Common myeloid progenitor, CD34-positive (primary cell): ENCODE measurements around the gene TNRC6B.

Source experiments
- CTCF ChIA-PET: fragments of 350-600 bp; sonication (Branson Sonifier 250); formaldehyde crosslinking; loops from one replicate; lab custom pipeline; 2021; ENCODE audit warnings: antibody characterized with exemption; lab: Charles Lee
- POLR2A ChIA-PET: fragments of 350-600 bp; sonication (Branson Sonifier 250); formaldehyde crosslinking; loops from one replicate; lab custom pipeline; 2021; ENCODE audit warnings: antibody characterized with exemption; lab: Charles Lee
- DNase-seq, 3 donors: peaks; one replicate each; pipeline versions ENCODE4 v3.0.0 to v3.0.0-alpha.2; 2013
- H3K27ac ChIP-seq, 2 experiments: 1 replicate in 1 of 2; 2 replicates in 1 of 2; pipeline ENCODE4 v1.7.0; 2013; ENCODE audit warnings: inconsistent platforms in 2 of 2, low read length in 2 of 2, mild to moderate bottlenecking in 2 of 2, low read depth in 1 of 2, moderate library complexity in 1 of 2; ENCODE audit not compliant: severe bottlenecking in 2 of 2, insufficient read depth in 1 of 2, poor library complexity in 1 of 2
- H3K27me3 ChIP-seq, 5 experiments: replicated peaks in 2 of 5; 1 replicate in 3 of 5; 2 replicates in 2 of 5; pipeline versions ENCODE4 v1.6.1 to v1.7.0; 2013; ENCODE audit warnings: low read length in 4 of 5, mild to moderate bottlenecking in 2 of 5, moderate library complexity in 2 of 5, inconsistent platforms in 1 of 5; ENCODE audit not compliant: insufficient read depth in 5 of 5, control insufficient read depth in 4 of 5
- H3K36me3 ChIP-seq, 4 experiments: 1 replicate in 2 of 4; 2 replicates in 2 of 4; pipeline versions ENCODE4 v1.6.1 to v1.7.0; 2013; ENCODE audit warnings: low read length in 3 of 4, control low read depth in 1 of 4, mild to moderate bottlenecking in 1 of 4; ENCODE audit not compliant: control insufficient read depth in 4 of 4, insufficient read depth in 4 of 4
- H3K4me1 ChIP-seq, 4 experiments: 1 replicate in 3 of 4; 2 replicates in 1 of 4; pipeline versions ENCODE4 v1.6.1 to v1.7.1; 2013; ENCODE audit warnings: low read length in 3 of 4, mild to moderate bottlenecking in 3 of 4, control low read depth in 1 of 4, inconsistent platforms in 1 of 4, moderate library complexity in 1 of 4; ENCODE audit not compliant: control insufficient read depth in 4 of 4, insufficient read depth in 4 of 4; ENCODE audit errors: control extremely low read depth in 1 of 4
- H3K4me3 ChIP-seq, 7 experiments: 1 replicate in 4 of 7; 2 replicates in 3 of 7; pipeline versions ENCODE4 v1.5.1 to v1.7.0; 2013; ENCODE audit warnings: mild to moderate bottlenecking in 7 of 7, low read length in 6 of 7, moderate library complexity in 6 of 7, inconsistent platforms in 2 of 7, low read depth in 2 of 7, control low read depth in 1 of 7; ENCODE audit not compliant: insufficient read depth in 4 of 7, control insufficient read depth in 1 of 7; ENCODE audit errors: extremely low read depth in 1 of 7
- H3K9me3 ChIP-seq, 5 experiments: 1 replicate in 4 of 5; 2 replicates in 1 of 5; pipeline versions ENCODE4 v1.6.1 to v1.7.1; 2013; ENCODE audit warnings: low read length in 4 of 5, mild to moderate bottlenecking in 2 of 5, inconsistent platforms in 1 of 5, low read depth in 1 of 5, moderate library complexity in 1 of 5; ENCODE audit not compliant: control insufficient read depth in 4 of 5, insufficient read depth in 2 of 5; ENCODE audit errors: control extremely low read depth in 1 of 5
- WGBS: methylation state at CpG from one replicate; pipeline ENCODE4 v1.1.5; 2013; ENCODE audit not compliant: insufficient coverage; 5-methylcytosine and 5-hydroxymethylcytosine counted together

The TNRC6B gene

GRCh38 chr22:40330615-40331014, 152.9 kb downstream of the TNRC6B start:
- POLR2A ChIA-PET: no interaction called here
- WGBS: 80% methylated on average over 9 of the region's 10 CpGs
- H3K4me3 ChIP-seq: no peak overlapping the region
- H3K4me1 ChIP-seq: peaks cover 14 to 65% (median 34%) of the 10 kb centered on the region in 4 experiments
- H3K27ac ChIP-seq: no peak overlapping the region
- CTCF ChIA-PET: interaction anchor here (0.6 to 5.9 kb wide), 3 partner anchors 9 to 16 kb away, joined by 3 to 50 read pairs (median 6); partner anchors contain the start of gene ADSL
- H3K27me3 ChIP-seq: no peaks in the 10 kb centered on the region
- H3K36me3 ChIP-seq: peaks cover 2 to 16% (median 4%) of the 10 kb centered on the region in 4 experiments
- DNase-seq: no peak
- H3K9me3 ChIP-seq: no peaks in the 10 kb centered on the region

- ChIA-PET POLR2A (no interaction called here), CTCF (interaction anchor here (5.9 kb wide), 1 partner anchor 15 kb away, joined by 50 read pairs; the partner anchor contains the start of gene ADSL)
- Histone ChIP-seq H3K9me3 (no peaks in the 10 kb centered on the region), H3K4me1 (peaks cover 18 to 71% (median 42%) of the 10 kb centered on the region in 4 experiments), H3K27me3 (no peaks in the 10 kb centered on the region), H3K27ac (no peak overlapping the region), H3K4me3 (no peak overlapping the region), H3K36me3 (peaks cover 2 to 16% (median 4%) of the 10 kb centered on the region in 4 experiments)
- 91% methylated on average over 4 of the region's 4 CpGs for WGBS
- no peak for DNase-seq
These were observed 154.0 kb downstream of the TNRC6B start for GRCh38 chr22:40331706-40332105.

- Histone ChIP-seq H3K4me3 (no peak overlapping the region), H3K9me3 (no peaks in the 10 kb centered on the region), H3K27me3 (no peaks in the 10 kb centered on the region), H3K36me3 (peaks cover under 1 to 14% (median 2%) of the 10 kb centered on the region in 4 experiments), H3K27ac (no peak overlapping the region), H3K4me1 (peaks cover 15 to 66% (median 39%) of the 10 kb centered on the region in 4 experiments)
- ChIA-PET POLR2A (no interaction called here), CTCF (no interaction called here)
- 77% methylated on average over 7 of the region's 9 CpGs for WGBS
- DNase-seq: no peak
These were observed 154.6 kb downstream of the TNRC6B start for GRCh38 chr22:40332319-40332781.

GRCh38 chr22:40334060-40334459, 156.3 kb downstream of the TNRC6B start:
- POLR2A ChIA-PET: no interaction called here
- Histone ChIP-seq H3K4me3 (no peak overlapping the region), H3K9me3 (no peaks in the 10 kb centered on the region)

GRCh38 chr22:40334899-40335298, 157.2 kb downstream of the TNRC6B start:
- Histone ChIP-seq H3K4me1 (peaks cover 6 to 41% (median 24%) of the 10 kb centered on the region in 4 experiments), H3K27ac (no peak overlapping the region), H3K27me3 (no peaks in the 10 kb centered on the region), H3K9me3 (no peaks in the 10 kb centered on the region), H3K4me3 (no peak overlapping the region), H3K36me3 (peaks cover 0 to 13% (median 2%) of the 10 kb centered on the region in 4 experiments)
- CTCF ChIA-PET: no interaction called here
- peak in 1 of 3 donors; percentile 32 for DNase-seq
- POLR2A ChIA-PET: interaction anchor here (0.6 kb wide), 1 partner anchor 426 kb away, joined by 9 read pairs; no protein-coding TSS in a partner anchor
- no CpG with 5 or more reads among the region's 2 CpGs for whole genome bisulfite sequencing

More at GRCh38 chr22:40334060-40334459, 156.3 kb downstream of the TNRC6B start:
- H3K27ac ChIP-seq: no peak overlapping the region
- no peak for DNase-seq
- WGBS: 70% methylated on average over 2 of the region's 2 CpGs
- CTCF ChIA-PET: no interaction called here
- peaks cover 0 to 13% (median 2%) of the 10 kb centered on the region in 4 experiments for H3K36me3 ChIP-seq
- peaks cover 6 to 49% (median 32%) of the 10 kb centered on the region in 4 experiments for H3K4me1 ChIP-seq
- H3K27me3 ChIP-seq: no peaks in the 10 kb centered on the region

- POLR2A ChIA-PET: interaction anchor here (0.6 kb wide), 1 partner anchor 426 kb away, joined by 9 read pairs; no protein-coding TSS in a partner anchor
These were observed 157.6 kb downstream of the TNRC6B start for GRCh38 chr22:40335358-40335757.

GRCh38 chr22:40340044-40340443, 162.3 kb downstream of the TNRC6B start:
- H3K4me1 ChIP-seq: peaks cover 4 to 26% (median 13%) of the 10 kb centered on the region in 4 experiments
- no peak overlapping the region for H3K4me3 ChIP-seq
- no peaks in the 10 kb centered on the region for H3K36me3 ChIP-seq
- H3K9me3 ChIP-seq: no peaks in the 10 kb centered on the region
- 100% methylated on average over 3 of the region's 5 CpGs for WGBS
- ChIA-PET POLR2A (no interaction called here), CTCF (interaction anchor here (1.3 kb wide), 1 partner anchor 805 kb away, joined by 4 read pairs; no protein-coding TSS in a partner anchor)
- no peaks in the 10 kb centered on the region for H3K27me3 ChIP-seq
- no peak for DNase-seq
- H3K27ac ChIP-seq: no peak overlapping the region

More at GRCh38 chr22:40335358-40335757, 157.6 kb downstream of the TNRC6B start:
- Histone ChIP-seq H3K4me3 (no peak overlapping the region), H3K27me3 (no peaks in the 10 kb centered on the region), H3K9me3 (no peaks in the 10 kb centered on the region), H3K27ac (no peak overlapping the region), H3K4me1 (peaks cover 6 to 36% (median 21%) of the 10 kb centered on the region in 4 experiments), H3K36me3 (peaks cover 0 to 13% (median 1%) of the 10 kb centered on the region in 4 experiments)
- WGBS: 38% methylated on average over 2 of the region's 2 CpGs
- CTCF ChIA-PET: no interaction called here
- peak in 1 of 3 donors; percentile 41 for DNase-seq
